ENCODE results near the gene EEF2KMT.
A peak's percentile ranks its signal among the peaks of the same experiment; 100 is the strongest.

DNA sequence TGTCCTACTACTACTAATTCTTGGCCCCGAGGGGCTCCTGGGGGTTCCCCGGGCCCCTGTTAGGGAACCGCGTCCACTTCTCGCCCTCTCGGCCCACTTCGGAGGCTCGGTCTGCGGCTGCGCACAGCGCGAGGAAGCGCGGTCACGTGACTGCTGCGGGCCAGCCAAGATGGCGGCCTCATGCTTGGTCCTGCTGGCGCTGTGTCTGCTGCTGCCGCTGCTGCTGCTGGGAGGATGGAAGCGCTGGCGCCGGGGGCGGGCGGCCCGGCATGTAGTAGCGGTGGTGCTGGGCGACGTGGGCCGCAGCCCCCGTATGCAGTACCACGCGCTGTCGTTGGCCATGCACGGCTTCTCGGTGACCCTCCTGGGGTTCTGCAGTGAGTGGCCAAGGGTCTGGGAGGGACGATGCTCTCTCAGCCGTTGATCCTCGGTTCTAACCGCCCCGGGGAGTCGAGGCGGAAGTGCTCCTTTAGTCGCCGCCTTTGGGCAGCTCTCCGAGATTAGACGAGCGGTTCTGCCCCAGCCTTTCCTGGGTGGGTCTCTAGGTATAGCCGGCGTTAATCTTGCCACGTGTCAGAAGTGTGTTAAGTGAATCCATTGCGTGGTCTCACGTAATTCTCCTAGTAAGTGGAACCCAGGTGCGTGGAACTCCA is 25.8 kb downstream of the EEF2KMT start, which contains the start of gene ALG1:
- TF ChIP-seq, protein P1, sequence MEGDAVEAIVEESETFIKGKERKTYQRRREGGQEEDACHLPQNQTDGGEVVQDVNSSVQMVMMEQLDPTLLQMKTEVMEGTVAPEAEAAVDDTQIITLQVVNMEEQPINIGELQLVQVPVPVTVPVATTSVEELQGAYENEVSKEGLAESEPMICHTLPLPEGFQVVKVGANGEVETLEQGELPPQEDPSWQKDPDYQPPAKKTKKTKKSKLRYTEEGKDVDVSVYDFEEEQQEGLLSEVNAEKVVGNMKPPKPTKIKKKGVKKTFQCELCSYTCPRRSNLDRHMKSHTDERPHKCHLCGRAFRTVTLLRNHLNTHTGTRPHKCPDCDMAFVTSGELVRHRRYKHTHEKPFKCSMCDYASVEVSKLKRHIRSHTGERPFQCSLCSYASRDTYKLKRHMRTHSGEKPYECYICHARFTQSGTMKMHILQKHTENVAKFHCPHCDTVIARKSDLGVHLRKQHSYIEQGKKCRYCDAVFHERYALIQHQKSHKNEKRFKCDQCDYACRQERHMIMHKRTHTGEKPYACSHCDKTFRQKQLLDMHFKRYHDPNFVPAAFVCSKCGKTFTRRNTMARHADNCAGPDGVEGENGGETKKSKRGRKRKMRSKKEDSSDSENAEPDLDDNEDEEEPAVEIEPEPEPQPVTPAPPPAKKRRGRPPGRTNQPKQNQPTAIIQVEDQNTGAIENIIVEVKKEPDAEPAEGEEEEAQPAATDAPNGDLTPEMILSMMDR (conservative IDR thresholded peaks at IDR 0.05; ENCODE audit: low read depth, low read length) = no peak
- TF ChIP-seq RFX5 (IDR thresholded peaks at IDR 0.05; ENCODE audit: low read depth, low read length) (no peak), POLR2A (IDR thresholded peaks at IDR 0.05; ENCODE audit: low read depth, low read length) (peak; percentile 83), MAFK (IDR thresholded peaks at IDR 0.05; ENCODE audit: low read depth, low read length) (no peak), SMC3 (IDR thresholded peaks at IDR 0.05; ENCODE audit: low read depth, low read length) (no peak), RAD21 (IDR thresholded peaks at IDR 0.05; ENCODE audit: low read length) (no peak), MAZ (IDR thresholded peaks at IDR 0.05; ENCODE audit: borderline replicate concordance, low read depth, low read length) (no peak), CEBPB (IDR thresholded peaks at IDR 0.05; ENCODE audit: low read depth, low read length) (no peak), MXI1 (IDR thresholded peaks at IDR 0.05; ENCODE audit: borderline replicate concordance, low read depth, low read length) (no peak; the same call in 1 of the 2 replicates)
- TF ChIP-seq, protein P2, sequence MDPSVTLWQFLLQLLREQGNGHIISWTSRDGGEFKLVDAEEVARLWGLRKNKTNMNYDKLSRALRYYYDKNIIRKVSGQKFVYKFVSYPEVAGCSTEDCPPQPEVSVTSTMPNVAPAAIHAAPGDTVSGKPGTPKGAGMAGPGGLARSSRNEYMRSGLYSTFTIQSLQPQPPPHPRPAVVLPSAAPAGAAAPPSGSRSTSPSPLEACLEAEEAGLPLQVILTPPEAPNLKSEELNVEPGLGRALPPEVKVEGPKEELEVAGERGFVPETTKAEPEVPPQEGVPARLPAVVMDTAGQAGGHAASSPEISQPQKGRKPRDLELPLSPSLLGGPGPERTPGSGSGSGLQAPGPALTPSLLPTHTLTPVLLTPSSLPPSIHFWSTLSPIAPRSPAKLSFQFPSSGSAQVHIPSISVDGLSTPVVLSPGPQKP (IDR thresholded peaks at IDR 0.05; ENCODE audit: borderline replicate concordance, low read depth, low read length) = no peak
